Keratinocyte (primary cell): Measurements from ENCODE around the gene NLRP12. TPM values are rescaled to one million over a fixed set of nuclear protein-coding genes. Genes with fewer than 3 reads are reported as not detected.

Experiments used
- DNase-seq: peaks from one replicate; pipeline ENCODE4 v3.0.0-alpha.2; 2011; ENCODE audit warnings: low read depth, missing footprints, low spot score
- FAIRE-seq: peaks from 2 replicates; lab custom pipeline; 2011; peaks lifted over from hg19 to GRCh38; lab: Jason Lieb, UNC
- H2AFZ ChIP-seq: 2 replicates; pipeline ENCODE4 v1.6.0; 2012; ENCODE audit warnings: low read length, control low read depth, inconsistent platforms; ENCODE audit not compliant: control insufficient read depth
- H3K27ac ChIP-seq: 2 replicates; pipeline ENCODE4 v1.5.1; 2011; ENCODE audit warnings: low read length; ENCODE audit not compliant: control insufficient read depth, insufficient read depth
- H3K27me3 ChIP-seq: 3 replicates; pipeline ENCODE4 v1.6.0; 2011; ENCODE audit warnings: low read length; ENCODE audit not compliant: control insufficient read depth, insufficient read depth; ENCODE audit errors: extremely low read depth
- H3K36me3 ChIP-seq, 2 experiments: 2 replicates in 1 of 2; 3 replicates in 1 of 2; pipeline ENCODE4 v1.5.1; 2011; ENCODE audit warnings: low read length in 2 of 2, mild to moderate bottlenecking in 1 of 2; ENCODE audit not compliant: control insufficient read depth in 2 of 2, insufficient read depth in 2 of 2; ENCODE audit errors: extremely low read depth in 1 of 2
- H3K4me1 ChIP-seq: 3 replicates; pipeline ENCODE4 v1.5.1; 2011; ENCODE audit warnings: low read length; ENCODE audit not compliant: control insufficient read depth, insufficient read depth; ENCODE audit errors: extremely low read depth
- H3K4me2 ChIP-seq: 3 replicates; pipeline ENCODE4 v1.6.0; 2011; ENCODE audit warnings: low read depth, low read length; ENCODE audit not compliant: control insufficient read depth, insufficient read depth; ENCODE audit errors: extremely low read depth
- H3K4me3 ChIP-seq, 3 experiments: fragments of 200-600 bp in 1 of 3; sonication (generic) in 1 of 3; 2 replicates in 2 of 3; 3 replicates in 1 of 3; pipeline ENCODE4 v1.5.1; 2011 to 2016; ENCODE audit warnings: low read length in 3 of 3, mild to moderate bottlenecking in 3 of 3, control low read depth in 2 of 3, inconsistent platforms in 1 of 3, low read depth in 1 of 3, mixed read lengths in 1 of 3, mixed run types in 1 of 3, moderate library complexity in 1 of 3; ENCODE audit not compliant: control insufficient read depth in 2 of 3, insufficient read depth in 2 of 3; ENCODE audit errors: extremely low read depth in 1 of 3
- H3K79me2 ChIP-seq: 2 replicates; pipeline ENCODE4 v1.6.0; 2012; ENCODE audit warnings: low read length; ENCODE audit not compliant: control insufficient read depth, insufficient read depth
- H3K9ac ChIP-seq: 3 replicates; pipeline ENCODE4 v1.6.0; 2011; ENCODE audit warnings: low read length; ENCODE audit not compliant: control insufficient read depth, insufficient read depth; ENCODE audit errors: extremely low read depth
- H3K9me1 ChIP-seq: 3 replicates; pipeline ENCODE4 v1.6.0; 2011; ENCODE audit warnings: low read length; ENCODE audit not compliant: control insufficient read depth, insufficient read depth; ENCODE audit errors: extremely low read depth
- H3K9me3 ChIP-seq: 2 replicates; pipeline ENCODE4 v1.5.1; 2012; ENCODE audit warnings: low read depth, low read length; ENCODE audit not compliant: control insufficient read depth
- H4K20me1 ChIP-seq: 3 replicates; pipeline ENCODE4 v1.6.0; 2011; ENCODE audit warnings: low read length; ENCODE audit not compliant: control insufficient read depth, insufficient read depth; ENCODE audit errors: extremely low read depth
- EZH2 ChIP-seq: IDR thresholded peaks from one replicate; pipeline ENCODE4 v1.6.1; 2012; ENCODE audit warnings: inconsistent platforms, mild to moderate bottlenecking, low read length, moderate library complexity
- dilution Hi-C: fragments of 300-500 bp; cut with MboI; formaldehyde crosslinking; loops from one replicate; pipeline ENCODE4 v1.7.0; 2020; ENCODE audit warnings: low sequenced_read_pairs; ENCODE audit not compliant: extremely low pct_ligation_motif_present
- polyA plus RNA-seq, 5 experiments: library from polyadenylated mRNA; depleted of rRNA in 3 of 5; stranded (reverse) in 3 of 5; stranded (forward) in 1 of 5; unstranded in 1 of 5; fragments of >200 nt; gene quantifications; 1 replicate in 1 of 5; 2 replicates in 3 of 5; 3 replicates in 1 of 5; pipeline versions ENCODE4 v1.2.1 to v1.2.3, GENCODE V29; 2011 to 2012; ENCODE audit warnings: missing spikeins in 2 of 5, low read depth in 1 of 5, low replicate concordance in 1 of 5
- TF ChIP-seq, protein P1 (sequence below), 3 experiments: IDR thresholded peaks in 1 of 3; conservative IDR thresholded peaks in 1 of 3; optimal IDR thresholded peaks in 1 of 3; 2 replicates in 2 of 3; 3 replicates in 1 of 3; pipeline versions ENCODE3 to v1.5.1; 2011; ENCODE audit warnings: low read length in 3 of 3, mild to moderate bottlenecking in 3 of 3, moderate library complexity in 2 of 3, control low read depth in 1 of 3, inconsistent platforms in 1 of 3; ENCODE audit not compliant: insufficient read depth in 2 of 3; ENCODE audit errors: extremely low read depth in 1 of 3

Gene NLRP12
- polyA plus RNA-seq, 1 donor (not counting 4 experiments of a cell fraction or from before 2014, with no cell fraction given), result not detected

DNA sequence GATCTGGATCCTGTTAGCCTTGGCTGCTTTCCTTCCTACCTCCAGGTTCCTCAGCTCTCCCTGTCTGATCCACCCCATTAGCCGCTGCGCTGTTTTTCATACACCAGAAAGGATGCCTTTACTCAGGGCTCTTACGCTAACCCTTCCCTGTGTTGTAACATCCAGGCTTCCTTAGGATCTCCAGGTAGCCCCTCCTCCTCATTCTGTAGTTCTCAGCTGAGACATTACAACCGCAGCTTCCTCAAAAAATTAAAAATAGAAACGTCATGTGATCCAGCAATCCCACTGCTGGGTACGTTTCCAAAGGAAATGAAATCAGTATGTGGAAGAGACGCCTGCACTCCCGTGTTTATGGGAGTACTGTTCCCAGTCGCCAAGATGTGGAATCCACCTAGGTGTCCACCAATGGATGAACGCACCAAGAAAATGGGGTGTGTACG lies 25.1 kb upstream of the NLRP12 start:
- H3K9me3 ChIP-seq, result no peaks in the 10 kb centered on the region
- TF ChIP-seq, protein P1, sequence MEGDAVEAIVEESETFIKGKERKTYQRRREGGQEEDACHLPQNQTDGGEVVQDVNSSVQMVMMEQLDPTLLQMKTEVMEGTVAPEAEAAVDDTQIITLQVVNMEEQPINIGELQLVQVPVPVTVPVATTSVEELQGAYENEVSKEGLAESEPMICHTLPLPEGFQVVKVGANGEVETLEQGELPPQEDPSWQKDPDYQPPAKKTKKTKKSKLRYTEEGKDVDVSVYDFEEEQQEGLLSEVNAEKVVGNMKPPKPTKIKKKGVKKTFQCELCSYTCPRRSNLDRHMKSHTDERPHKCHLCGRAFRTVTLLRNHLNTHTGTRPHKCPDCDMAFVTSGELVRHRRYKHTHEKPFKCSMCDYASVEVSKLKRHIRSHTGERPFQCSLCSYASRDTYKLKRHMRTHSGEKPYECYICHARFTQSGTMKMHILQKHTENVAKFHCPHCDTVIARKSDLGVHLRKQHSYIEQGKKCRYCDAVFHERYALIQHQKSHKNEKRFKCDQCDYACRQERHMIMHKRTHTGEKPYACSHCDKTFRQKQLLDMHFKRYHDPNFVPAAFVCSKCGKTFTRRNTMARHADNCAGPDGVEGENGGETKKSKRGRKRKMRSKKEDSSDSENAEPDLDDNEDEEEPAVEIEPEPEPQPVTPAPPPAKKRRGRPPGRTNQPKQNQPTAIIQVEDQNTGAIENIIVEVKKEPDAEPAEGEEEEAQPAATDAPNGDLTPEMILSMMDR (optimal IDR thresholded peaks at IDR 0.05 in 1 of 3, IDR thresholded peaks at IDR 0.05 in 1 of 3, conservative IDR thresholded peaks at IDR 0.05 in 1 of 3; ENCODE audit: extremely low read depth in 1 of 3, insufficient read depth in 2 of 3, low read length in 3 of 3), result no peak
- no peak for TF ChIP-seq EZH2
- no peaks in the 10 kb centered on the region for H3K27me3 ChIP-seq
- no peak for DNase-seq
- no peaks in the 10 kb centered on the region for H3K9me1 ChIP-seq
- H3K9ac ChIP-seq, result no peak overlapping the region
- dilution Hi-C loops, result no loop called here
- FAIRE-seq, result no peak
- H3K36me3 ChIP-seq, result no peaks in the 10 kb centered on the region
- no peak overlapping the region for H3K4me2 ChIP-seq
- no peak overlapping the region for H2AFZ ChIP-seq
- H3K27ac ChIP-seq, result no peak overlapping the region
- H3K4me1 ChIP-seq, result no peaks in the 10 kb centered on the region
- no peaks in the 10 kb centered on the region for H4K20me1 ChIP-seq
- H3K4me3 ChIP-seq, result no peak overlapping the region
- no peaks in the 10 kb centered on the region for H3K79me2 ChIP-seq

DNA sequence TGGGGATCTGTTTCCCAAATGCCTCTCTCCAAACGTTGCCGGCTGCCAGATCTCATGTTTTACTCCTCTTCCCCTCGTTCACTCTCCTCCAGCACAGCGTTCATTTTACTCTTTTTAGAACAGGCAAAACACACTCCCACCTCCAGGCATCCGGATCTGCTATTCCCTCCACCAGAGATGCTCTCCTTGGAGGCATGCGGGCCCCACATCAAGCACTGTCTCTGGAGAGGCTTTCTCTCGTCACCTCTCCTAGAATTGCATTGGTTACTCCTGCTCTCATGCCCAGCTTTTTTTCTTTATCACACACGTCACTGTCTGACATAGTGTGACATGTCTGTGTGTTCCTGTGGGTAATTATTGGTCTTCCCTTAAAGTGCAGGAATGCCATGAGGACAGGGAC lies 23.4 kb upstream of the NLRP12 start:
- Histone ChIP-seq H3K79me2 (no peaks in the 10 kb centered on the region), H3K4me1 (peaks cover 2% of the 10 kb centered on the region), H3K4me2 (no peak overlapping the region), H3K9me3 (no peaks in the 10 kb centered on the region), H4K20me1 (no peaks in the 10 kb centered on the region), H3K9me1 (no peaks in the 10 kb centered on the region), H2AFZ (no peak overlapping the region), H3K4me3 (no peak overlapping the region), H3K27me3 (no peaks in the 10 kb centered on the region), H3K36me3 (no peaks in the 10 kb centered on the region), H3K9ac (no peak overlapping the region), H3K27ac (no peak overlapping the region)
- TF ChIP-seq, protein P1 (optimal IDR thresholded peaks at IDR 0.05 in 1 of 3, IDR thresholded peaks at IDR 0.05 in 1 of 3, conservative IDR thresholded peaks at IDR 0.05 in 1 of 3; ENCODE audit: extremely low read depth in 1 of 3, insufficient read depth in 2 of 3, low read length in 3 of 3), result no peak
- no peak for TF ChIP-seq EZH2
- DNase-seq, result no peak
- dilution Hi-C loops, result no loop called here
- no peak for FAIRE-seq
